Sigmoid colon (tissue), 3 donors: ENCODE measurements around the gene GAA.

Experiments
- CTCF ChIP-seq, 4 experiments: fragments of 450-650 bp in 3 of 4; fragments of 200-600 bp in 1 of 4; IDR thresholded peaks; one replicate each; pipeline ENCODE4 v1.5.1; 2016 to 2019; ENCODE audit warnings: antibody characterized with exemption in 4 of 4, mild to moderate bottlenecking in 3 of 4, moderate library complexity in 2 of 4
- POLR2A ChIP-seq, 2 donors: fragments of 450-650 bp; IDR thresholded peaks; one replicate each; pipeline ENCODE4 v1.6.1; 2016; ENCODE audit warnings: antibody characterized with exemption in 2 of 2, mild to moderate bottlenecking in 2 of 2, moderate library complexity in 2 of 2

GRCh38 chr17:80063830-80064585, 37.4 kb upstream of the GAA start:
- no peak for TF ChIP-seq POLR2A (IDR thresholded peaks at IDR 0.05)
- no peak for TF ChIP-seq CTCF (IDR thresholded peaks at IDR 0.05)
